K562 (cell line): ENCODE measurements around the gene HOXB5. TPM values are rescaled to one million over a fixed set of nuclear protein-coding genes. Genes with fewer than 3 reads are reported as not detected.

ENCODE experiments used
- ATAC-seq: fragments of 200-7000 bp; cut with Tn5 transposase; 3 replicates; pipeline ENCODE4 v1.9.1; 2020; ENCODE audit warnings: moderate library complexity
- BruUV-seq: library from RNA; stranded (reverse); fragments of 400-500 nt; replicated peaks from 2 replicates; lab custom pipeline; 2021; lab: Mats Ljungman, UMichigan
- CTCF ChIA-PET: fragments of 300-600 bp; formaldehyde crosslinking; extraction: SDS; loops from one replicate; lab custom pipeline; 2021; ENCODE audit warnings: low intra/inter-chr PET ratio; lab: Yijun Ruan, JAX
- POLR2A ChIA-PET: fragments of 300-600, 350-650 bp; sonication (Branson Sonifier 250); formaldehyde crosslinking; extraction: SDS; loops from one replicate; lab custom pipeline; 2021; ENCODE audit warnings: antibody characterized with exemption, inconsistent platforms; lab: Yijun Ruan, JAX
- DNase-seq, 4 experiments: peaks; one replicate each; pipeline versions ENCODE4 v3.0.0 to v3.0.0-alpha.2; 2011 to 2018; ENCODE audit warnings: low spot score in 3 of 4, mixed read lengths in 3 of 4; ENCODE audit errors: extremely low read depth in 1 of 4
- FAIRE-seq: peaks from 2 replicates; lab custom pipeline; 2011; peaks lifted over from hg19 to GRCh38; lab: Jason Lieb, UNC
- H2AFZ ChIP-seq: 2 replicates; pipeline ENCODE4 v1.6.0; 2011; ENCODE audit warnings: low read depth, low read length, control low read depth, inconsistent platforms
- H3K27ac ChIP-seq: fragments of 200-600 bp; 3 replicates; pipeline ENCODE4 v1.8.0; 2011; ENCODE audit warnings: low read depth, mild to moderate bottlenecking, control low read depth, inconsistent platforms, low read length, moderate library complexity, mixed read lengths; ENCODE audit errors: extremely low read depth
- H3K27me3 ChIP-seq, 2 experiments: fragments of 300-600 bp in 1 of 2; 2 replicates in 1 of 2; 3 replicates in 1 of 2; pipeline versions ENCODE4 v1.6.0 to v1.8.0; 2011; ENCODE audit warnings: inconsistent platforms in 2 of 2, low read length in 2 of 2, mild to moderate bottlenecking in 1 of 2, mixed read lengths in 1 of 2, moderate library complexity in 1 of 2; ENCODE audit not compliant: control insufficient read depth in 2 of 2, insufficient read depth in 2 of 2
- H3K36me3 ChIP-seq: fragments of 300-600 bp; 3 replicates; pipeline ENCODE4 v1.8.0; 2011; ENCODE audit warnings: mild to moderate bottlenecking, low read length, inconsistent platforms; ENCODE audit not compliant: control insufficient read depth, insufficient read depth
- H3K4me1 ChIP-seq, 2 experiments: fragments of 200-600 bp in 1 of 2; replicated peaks in 1 of 2; 2 replicates in 1 of 2; 3 replicates in 1 of 2; pipeline versions ENCODE4 v1.5.1 to v1.8.0; 2011; ENCODE audit warnings: inconsistent platforms in 2 of 2, low read length in 2 of 2, mild to moderate bottlenecking in 1 of 2, mixed read lengths in 1 of 2, moderate library complexity in 1 of 2; ENCODE audit not compliant: control insufficient read depth in 2 of 2, insufficient read depth in 2 of 2
- H3K4me2 ChIP-seq: 2 replicates; pipeline ENCODE4 v1.6.1; 2011; ENCODE audit warnings: low read length, control low read depth, inconsistent platforms, mixed read lengths; ENCODE audit not compliant: insufficient read depth
- H3K4me3 ChIP-seq: fragments of 200-600 bp; sonication (generic), shearing (Covaris generic); 2 replicates; pipeline ENCODE4 v1.5.1; 2016; ENCODE audit warnings: control low read depth, inconsistent platforms
- H3K79me2 ChIP-seq: fragments of 200-600 bp; 3 replicates; pipeline ENCODE4 v1.8.0; 2011; ENCODE audit warnings: low read length, inconsistent platforms; ENCODE audit not compliant: control insufficient read depth, insufficient read depth
- H3K9ac ChIP-seq, 2 experiments: 2 replicates each; pipeline versions ENCODE4 v1.6.0 to v1.6.1; 2011; ENCODE audit warnings: low read depth in 2 of 2, low read length in 2 of 2, control low read depth in 1 of 2, inconsistent platforms in 1 of 2, mild to moderate bottlenecking in 1 of 2, mixed read lengths in 1 of 2; ENCODE audit not compliant: insufficient read depth in 1 of 2
- H3K9me1 ChIP-seq: one replicate; pipeline ENCODE4 v1.6.0; 2011; ENCODE audit warnings: inconsistent platforms, mild to moderate bottlenecking, low read length, moderate library complexity; ENCODE audit not compliant: control insufficient read depth, insufficient read depth
- H3K9me3 ChIP-seq: replicated peaks from 2 replicates; pipeline ENCODE4 v1.5.1; 2011; ENCODE audit warnings: low read depth, low read length, inconsistent platforms; ENCODE audit not compliant: control insufficient read depth, insufficient read depth
- H4K20me1 ChIP-seq: replicated peaks from 2 replicates; pipeline ENCODE4 v1.6.1; 2011; ENCODE audit warnings: low read length, inconsistent platforms, mixed read lengths; ENCODE audit not compliant: control insufficient read depth, insufficient read depth
- ATF1 ChIP-seq, 2 experiments: fragments of 450-650 bp in 1 of 2; IDR thresholded peaks; 2 replicates each; pipeline ENCODE4 v1.6.1; 2016; ENCODE audit warnings: missing compliant biosample characterization in 1 of 2, missing genetic modification characterization in 1 of 2
- CREB1 ChIP-seq, 2 experiments: sonication (generic) in 1 of 2; formaldehyde crosslinking in 1 of 2; IDR thresholded peaks; 2 replicates each; pipeline versions ENCODE4 v1.6.1 to v1.8.0; 2012 to 2022; ENCODE audit warnings: inconsistent platforms in 1 of 2, mild to moderate bottlenecking in 1 of 2, missing genetic modification reagents in 1 of 2, moderate library complexity in 1 of 2
- MLLT1 ChIP-seq, 2 experiments: fragments of 450-650 bp; IDR thresholded peaks; 2 replicates each; pipeline ENCODE4 v1.6.1; 2016
- MYBL2 ChIP-seq, 2 experiments: fragments of 450-650 bp in 1 of 2; sonication (generic) in 1 of 2; formaldehyde crosslinking in 1 of 2; IDR thresholded peaks; 2 replicates each; pipeline versions ENCODE4 v1.6.1 to v1.8.1; 2017 to 2022; ENCODE audit warnings: borderline replicate concordance in 1 of 2, inconsistent platforms in 1 of 2, low read depth in 1 of 2, mild to moderate bottlenecking in 1 of 2, missing genetic modification reagents in 1 of 2, moderate library complexity in 1 of 2
- NR2F6 ChIP-seq: fragments of 450-650 bp; formaldehyde crosslinking; IDR thresholded peaks from 2 replicates; pipeline ENCODE4 v1.4.0; 2020; ENCODE audit warnings: mild to moderate bottlenecking
- POLR2G ChIP-seq: fragments of 200-400 bp; formaldehyde crosslinking; IDR thresholded peaks from 2 replicates; pipeline ENCODE4 v1.6.1; 2017; ENCODE audit warnings: low read depth, mild to moderate bottlenecking, antibody characterized with exemption, low read length, moderate library complexity
- YY1 ChIP-seq, 3 experiments: IDR thresholded peaks; 2 replicates each; pipeline ENCODE4 v1.6.1; 2011; ENCODE audit warnings: low read length in 2 of 3, mild to moderate bottlenecking in 2 of 3, moderate library complexity in 2 of 3, borderline replicate concordance in 1 of 3, control low read depth in 1 of 3, low read depth in 1 of 3; ENCODE audit not compliant: insufficient read depth in 3 of 3, insufficient replicate concordance in 2 of 3, control insufficient read depth in 1 of 3, insufficient read length in 1 of 3; ENCODE audit errors: extremely low read depth in 1 of 3
- ZFP1 ChIP-seq: fragments of 450-650 bp; formaldehyde crosslinking; IDR thresholded peaks from 2 replicates; pipeline ENCODE4 v1.4.0; 2020; ENCODE audit warnings: mild to moderate bottlenecking, mixed read lengths
- ZFP91 ChIP-seq: sonication (generic); formaldehyde crosslinking; IDR thresholded peaks from 2 replicates; pipeline ENCODE4 v1.8.0; 2022; ENCODE audit warnings: mild to moderate bottlenecking, missing genetic modification reagents
- ZNF696 ChIP-seq: fragments of 250-450 bp; sonication (Bioruptor Pico); conservative IDR thresholded peaks from 2 replicates; pipeline ENCODE4 v1.4.0; 2020; ENCODE audit warnings: mild to moderate bottlenecking, moderate library complexity
- whole genome bisulfite sequencing: fragments of 100-300 bp; shearing (Covaris generic); methylation state at CpG from one replicate; pipeline ENCODE4 v1.1.6; 2016; ENCODE audit warnings: low coverage, mixed read lengths; ENCODE audit not compliant: insufficient coverage; ENCODE audit errors: missing lambda C conversion rate; 5-methylcytosine and 5-hydroxymethylcytosine counted together
- in situ Hi-C: fragments of 300-500 bp; cut with MboI; formaldehyde crosslinking; loops from 4 replicates; pipeline ENCODE4 v1.15.0; 2018; ENCODE audit warnings: inconsistent platforms, mixed read lengths
- intact Hi-C: fragments of 100-400 bp; cut with micrococcal nuclease; formaldehyde crosslinking; loops from 2 replicates; pipeline ENCODE4 v1.14.2; 2022
- polyA plus RNA-seq, 8 experiments: library from polyadenylated mRNA; depleted of rRNA in 4 of 8; stranded (reverse) in 5 of 8; unstranded in 3 of 8; fragments of >200 nt; fragmentation: Nextera tagmentation in 2 of 8; fragmentation: Illumina TruSeq in 1 of 8; extraction: Ambion mirVana in 2 of 8; extraction: Trizol in 1 of 8; gene quantifications; 2 replicates each; pipeline versions ENCODE4 v1.2.1 to v1.2.3, GENCODE V29; 2011 to 2014; ENCODE audit warnings: inconsistent platforms in 1 of 8, missing spikeins in 1 of 8
- total RNA-seq, 7 experiments: library from RNA; depleted of rRNA in 6 of 7; stranded (reverse); fragments of >200 nt in 6 of 7; fragmentation: Illumina TruSeq in 2 of 7; extraction: Trizol in 2 of 7; gene quantifications; 2 replicates each; pipeline versions ENCODE4 v1.2.1 to v1.2.3, GENCODE V29; 2011 to 2021; ENCODE audit warnings: low replicate concordance in 1 of 7
- TF ChIP-seq, protein P1 (sequence below), 2 experiments: fragments of 450-650 bp; IDR thresholded peaks; 2 replicates each; pipeline ENCODE4 v1.6.1; 2018; ENCODE audit warnings: mild to moderate bottlenecking in 2 of 2, low read depth in 1 of 2; ENCODE audit not compliant: partially characterized antibody in 2 of 2

The HOXB5 gene
- total and polyA plus RNA-seq, 9 of the 15 experiments (the other 6 are each of a cell fraction or from before 2014, with no cell fraction given): 0.24 to 2.7 (median 0.65) TPM

DNA sequence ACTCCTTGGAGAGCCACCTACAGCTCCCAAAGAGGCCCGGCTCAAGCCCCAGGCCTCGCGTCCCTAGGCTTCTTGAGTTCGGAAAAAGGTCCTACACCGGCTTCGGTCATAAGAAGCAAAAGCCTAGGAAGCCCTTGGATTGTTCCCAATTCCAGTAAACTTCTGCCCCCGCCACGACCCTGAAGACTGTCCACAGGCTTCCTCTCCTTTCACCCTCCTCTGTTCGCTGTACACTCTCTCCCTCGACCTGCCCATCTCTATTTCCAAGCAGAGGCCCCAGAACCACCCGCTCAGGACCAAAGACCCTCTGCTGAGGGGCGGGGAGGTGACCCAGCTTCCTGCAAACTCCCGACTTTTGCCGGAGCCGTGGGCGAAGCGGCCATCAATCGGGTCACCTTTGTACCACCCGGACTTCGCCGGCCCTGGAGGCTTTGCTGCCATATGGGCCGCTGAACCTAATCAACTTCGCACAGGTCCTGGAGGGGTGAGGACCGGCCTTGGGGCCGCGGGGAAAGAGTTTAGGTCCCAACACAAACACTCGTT is 51.4 kb downstream of the HOXB5 start:
- Histone ChIP-seq H3K36me3 (peaks cover 20% of the 10 kb centered on the region; the same call in 1 of the 3 replicates), H3K79me2 (peaks cover 72% of the 10 kb centered on the region), H3K9me3 (no peaks in the 10 kb centered on the region), H3K4me3 (peak overlapping the region; percentile 90), H3K9ac (peak overlapping the region; percentile 93 to 97), H3K4me1 (peaks cover 23 to 30% of the 10 kb centered on the region in 2 experiments), H4K20me1 (no peaks in the 10 kb centered on the region), H3K4me2 (peak overlapping the region; percentile 81), H3K27me3 (no peaks in the 10 kb centered on the region), H2AFZ (no peak overlapping the region), H3K9me1 (no peaks in the 10 kb centered on the region), H3K27ac (peak overlapping the region; percentile 95)
- no TSS peak for BruUV-seq
- ChIA-PET POLR2A (interaction anchor here (0.6 to 2.0 kb wide), 10 partner anchors 9 to 1603 kb away, joined by 3 to 13 read pairs (median 4); no protein-coding TSS in a partner anchor), CTCF (interaction anchor here (0.7 kb wide), 1 partner anchor 64 kb away, joined by 3 read pairs; no protein-coding TSS in a partner anchor)
- WGBS: under 1% methylated on average over 27 of the region's 27 CpGs
- FAIRE-seq (no peak), DNase-seq (peak in 1 of 4 experiments; percentile 58), ATAC-seq (peak; percentile 8)
- intact Hi-C loops: loop anchor here (5.0 kb wide), 1 partner anchor 50 kb away; no protein-coding TSS in a partner anchor
- in situ Hi-C loops: no loop called here
- peak; percentile 90 to 93 for TF ChIP-seq MLLT1 (IDR thresholded peaks at IDR 0.05)
- TF ChIP-seq MYBL2 (IDR thresholded peaks at IDR 0.05; ENCODE audit: low read depth): no peak
- no peak for TF ChIP-seq MYBL2 (CRISPR knock-in tag; IDR thresholded peaks at IDR 0.05; ENCODE audit: borderline replicate concordance)
- no peak for TF ChIP-seq ZFP91 (CRISPR knock-in tag)
- no peak for TF ChIP-seq ATF1 (CRISPR knock-in tag; IDR thresholded peaks at IDR 0.05)
- 0 out of 2 replicates have a peak, but pooled peaks have one; percentile 2 for TF ChIP-seq ATF1 (tag; IDR thresholded peaks at IDR 0.05)
- no peak for TF ChIP-seq NR2F6 (CRISPR knock-in tag)
- peak; percentile 59 for TF ChIP-seq POLR2G
- 0 out of 2 replicates have a peak, but pooled peaks have one; percentile 10 for TF ChIP-seq CREB1 (IDR thresholded peaks at IDR 0.05)
- no peak for TF ChIP-seq CREB1 (CRISPR knock-in tag; IDR thresholded peaks at IDR 0.05)
- TF ChIP-seq YY1 (IDR thresholded peaks at IDR 0.05; ENCODE audit: borderline replicate concordance in 1 of 3, control insufficient read depth in 1 of 3, extremely low read depth in 1 of 3, insufficient read depth in 3 of 3, insufficient read length in 1 of 3, insufficient replicate concordance in 2 of 3, low read depth in 1 of 3, low read length in 2 of 3): peak in 1 of 3 experiments; percentile 40
- TF ChIP-seq, protein P1, sequence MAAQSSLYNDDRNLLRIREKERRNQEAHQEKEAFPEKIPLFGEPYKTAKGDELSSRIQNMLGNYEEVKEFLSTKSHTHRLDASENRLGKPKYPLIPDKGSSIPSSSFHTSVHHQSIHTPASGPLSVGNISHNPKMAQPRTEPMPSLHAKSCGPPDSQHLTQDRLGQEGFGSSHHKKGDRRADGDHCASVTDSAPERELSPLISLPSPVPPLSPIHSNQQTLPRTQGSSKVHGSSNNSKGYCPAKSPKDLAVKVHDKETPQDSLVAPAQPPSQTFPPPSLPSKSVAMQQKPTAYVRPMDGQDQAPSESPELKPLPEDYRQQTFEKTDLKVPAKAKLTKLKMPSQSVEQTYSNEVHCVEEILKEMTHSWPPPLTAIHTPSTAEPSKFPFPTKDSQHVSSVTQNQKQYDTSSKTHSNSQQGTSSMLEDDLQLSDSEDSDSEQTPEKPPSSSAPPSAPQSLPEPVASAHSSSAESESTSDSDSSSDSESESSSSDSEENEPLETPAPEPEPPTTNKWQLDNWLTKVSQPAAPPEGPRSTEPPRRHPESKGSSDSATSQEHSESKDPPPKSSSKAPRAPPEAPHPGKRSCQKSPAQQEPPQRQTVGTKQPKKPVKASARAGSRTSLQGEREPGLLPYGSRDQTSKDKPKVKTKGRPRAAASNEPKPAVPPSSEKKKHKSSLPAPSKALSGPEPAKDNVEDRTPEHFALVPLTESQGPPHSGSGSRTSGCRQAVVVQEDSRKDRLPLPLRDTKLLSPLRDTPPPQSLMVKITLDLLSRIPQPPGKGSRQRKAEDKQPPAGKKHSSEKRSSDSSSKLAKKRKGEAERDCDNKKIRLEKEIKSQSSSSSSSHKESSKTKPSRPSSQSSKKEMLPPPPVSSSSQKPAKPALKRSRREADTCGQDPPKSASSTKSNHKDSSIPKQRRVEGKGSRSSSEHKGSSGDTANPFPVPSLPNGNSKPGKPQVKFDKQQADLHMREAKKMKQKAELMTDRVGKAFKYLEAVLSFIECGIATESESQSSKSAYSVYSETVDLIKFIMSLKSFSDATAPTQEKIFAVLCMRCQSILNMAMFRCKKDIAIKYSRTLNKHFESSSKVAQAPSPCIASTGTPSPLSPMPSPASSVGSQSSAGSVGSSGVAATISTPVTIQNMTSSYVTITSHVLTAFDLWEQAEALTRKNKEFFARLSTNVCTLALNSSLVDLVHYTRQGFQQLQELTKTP (IDR thresholded peaks at IDR 0.05; ENCODE audit: low read depth in 1 of 2, partially characterized antibody in 2 of 2): peak; percentile 66 to 78
- no peak for TF ChIP-seq ZNF696 (CRISPR knock-in tag)
- TF ChIP-seq ZFP1 (CRISPR knock-in tag): 0 out of 2 replicates have a peak, but pooled peaks have one; percentile 43
